ENCODE data around the gene ANXA8.

GRCh38 chr10:47457826-47458225, 26.1 kb downstream of the ANXA8 start:
- TF ChIP-seq, protein P1, sequence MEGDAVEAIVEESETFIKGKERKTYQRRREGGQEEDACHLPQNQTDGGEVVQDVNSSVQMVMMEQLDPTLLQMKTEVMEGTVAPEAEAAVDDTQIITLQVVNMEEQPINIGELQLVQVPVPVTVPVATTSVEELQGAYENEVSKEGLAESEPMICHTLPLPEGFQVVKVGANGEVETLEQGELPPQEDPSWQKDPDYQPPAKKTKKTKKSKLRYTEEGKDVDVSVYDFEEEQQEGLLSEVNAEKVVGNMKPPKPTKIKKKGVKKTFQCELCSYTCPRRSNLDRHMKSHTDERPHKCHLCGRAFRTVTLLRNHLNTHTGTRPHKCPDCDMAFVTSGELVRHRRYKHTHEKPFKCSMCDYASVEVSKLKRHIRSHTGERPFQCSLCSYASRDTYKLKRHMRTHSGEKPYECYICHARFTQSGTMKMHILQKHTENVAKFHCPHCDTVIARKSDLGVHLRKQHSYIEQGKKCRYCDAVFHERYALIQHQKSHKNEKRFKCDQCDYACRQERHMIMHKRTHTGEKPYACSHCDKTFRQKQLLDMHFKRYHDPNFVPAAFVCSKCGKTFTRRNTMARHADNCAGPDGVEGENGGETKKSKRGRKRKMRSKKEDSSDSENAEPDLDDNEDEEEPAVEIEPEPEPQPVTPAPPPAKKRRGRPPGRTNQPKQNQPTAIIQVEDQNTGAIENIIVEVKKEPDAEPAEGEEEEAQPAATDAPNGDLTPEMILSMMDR (IDR thresholded peaks at IDR 0.05), result no peak
- TF ChIP-seq POLR2AphosphoS5 (IDR thresholded peaks at IDR 0.05) (no peak), POLR2A (IDR thresholded peaks at IDR 0.05; ENCODE audit: low read depth) (no peak), EP300 (IDR thresholded peaks at IDR 0.05) (no peak)

Data from esophagus muscularis mucosa (tissue), 4 donors.